ENCODE data around the gene PFN2. TPM values are rescaled to one million over a fixed set of nuclear protein-coding genes. Genes with fewer than 3 reads are reported as not detected.

The PFN2 gene
- total and polyA plus RNA-seq, 10 donors: 11.4 to 21.9 (median 17.8) TPM

- TF ChIP-seq POLR2A (IDR thresholded peaks at IDR 0.05) (no peak), CTCF (IDR thresholded peaks at IDR 0.05 in 8 of 11, conservative IDR thresholded peaks at IDR 0.05 in 3 of 11) (no peak)
- 94 to 100% (median 95%) methylated on average over 2 of the region's 2 CpGs for WGBS, 5 donors
- Histone ChIP-seq H3K36me3 (no peaks in the 10 kb centered on the region), H3K9me3 (no peaks in the 10 kb centered on the region), H3K27me3 (replicated peaks in 1 of 7) (peaks cover 0 to 3% (median 0%) of the 10 kb centered on the region in 7 donors), H3K4me3 (no peak overlapping the region), H3K27ac (no peak overlapping the region), H3K4me1 (no peaks in the 10 kb centered on the region)
- no peak for DNase-seq
- intact Hi-C loops (cut with DNase I; ENCODE audit: low total_unique reads): no loop called here
Measured at GRCh38 chr3:150013801-150014200, 43.1 kb upstream of the PFN2 start.

DNA sequence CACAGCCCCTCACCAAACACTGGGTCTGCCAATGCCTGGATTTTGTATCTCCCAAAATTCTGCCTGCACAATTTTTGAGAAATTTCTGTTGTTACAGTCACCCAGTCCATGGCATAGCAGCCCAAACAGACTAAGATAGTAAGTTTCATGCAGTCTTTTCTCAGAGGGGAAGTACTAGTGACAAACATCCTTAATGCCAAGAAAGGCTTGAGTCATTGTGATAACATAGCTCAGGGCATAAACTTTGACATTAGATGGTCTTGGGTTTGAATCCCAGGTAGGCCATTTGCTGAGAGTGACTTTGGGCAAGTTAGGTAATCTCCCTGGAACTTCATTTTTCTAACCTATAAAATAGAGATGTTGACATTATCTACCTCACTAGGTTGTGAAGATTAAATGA is 36.1 kb upstream of the PFN2 start:
- Histone ChIP-seq H3K4me1 (no peaks in the 10 kb centered on the region), H3K27ac (no peak overlapping the region), H3K9me3 (no peaks in the 10 kb centered on the region), H3K27me3 (replicated peaks in 1 of 7) (no peaks in the 10 kb centered on the region), H3K4me3 (no peak overlapping the region), H3K36me3 (no peaks in the 10 kb centered on the region)
- intact Hi-C loops (cut with DNase I; ENCODE audit: low total_unique reads): no loop called here
- no peak for DNase-seq
- no peak for TF ChIP-seq POLR2A (IDR thresholded peaks at IDR 0.05)
- no peak for TF ChIP-seq POLR2AphosphoS5 (IDR thresholded peaks at IDR 0.05)
- no peak for TF ChIP-seq CTCF (IDR thresholded peaks at IDR 0.05 in 8 of 11, conservative IDR thresholded peaks at IDR 0.05 in 3 of 11)

- intact Hi-C loops (cut with DNase I; ENCODE audit: low total_unique reads): no loop called here
- H3K9me3 ChIP-seq: no peaks in the 10 kb centered on the region
Measured at GRCh38 chr3:150005243-150006112, 34.8 kb upstream of the PFN2 start.

More at GRCh38 chr3:150005243-150006112, 34.8 kb upstream of the PFN2 start:
- Histone ChIP-seq H3K27ac (no peak overlapping the region), H3K4me1 (no peaks in the 10 kb centered on the region), H3K36me3 (no peaks in the 10 kb centered on the region), H3K27me3 (replicated peaks in 1 of 7) (no peaks in the 10 kb centered on the region), H3K4me3 (no peak overlapping the region)
- DNase-seq: no peak
- 59 to 71% (median 69%) methylated on average over 4 of the region's 4 CpGs for whole genome bisulfite sequencing, 5 donors
- TF ChIP-seq CTCF (IDR thresholded peaks at IDR 0.05 in 8 of 11, conservative IDR thresholded peaks at IDR 0.05 in 3 of 11) (no peak), POLR2A (IDR thresholded peaks at IDR 0.05) (no peak), POLR2AphosphoS5 (IDR thresholded peaks at IDR 0.05) (no peak)
